ENCODE data around the gene NOL12. TPM values are rescaled to one million over a fixed set of nuclear protein-coding genes. Genes with fewer than 3 reads are reported as not detected.
"Not testable (repeated sequence)": the region's sequence is repeated elsewhere in the genome, so short reads cannot be mapped to it uniquely, and the experiment has no call there.

NOL12 gene
- polyA plus RNA-seq, 2 of the 4 experiments (the other 2 are of a cell fraction), result 23.0 to 37.3 TPM

DNA sequence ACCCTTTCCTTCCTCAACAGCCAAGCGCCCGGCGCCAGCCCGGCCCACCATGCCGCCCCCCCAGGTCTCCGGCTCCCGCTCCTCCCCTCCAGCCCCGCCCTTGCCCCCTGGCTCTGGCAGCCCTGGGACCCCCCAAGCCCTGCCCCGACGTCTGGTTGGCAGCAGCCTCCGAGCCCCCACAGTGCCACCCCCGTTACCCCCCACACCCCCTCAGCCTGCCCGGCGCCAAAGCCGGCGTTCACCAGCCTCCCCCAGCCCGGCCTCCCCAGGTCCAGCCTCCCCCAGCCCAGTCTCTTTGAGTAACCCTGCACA, 30.9 kb upstream of the NOL12 start (continued):
- no peak for TF ChIP-seq TFCP2L1 (CRISPR knock-in tag; IDR thresholded peaks at IDR 0.05)
- no peak for TF ChIP-seq EHF (CRISPR knock-in tag; IDR thresholded peaks at IDR 0.05)
- TF ChIP-seq NR3C1 (IDR thresholded peaks at IDR 0.05), result no peak
- TF ChIP-seq JUN (IDR thresholded peaks at IDR 0.05), result no peak
- TF ChIP-seq, protein P1, sequence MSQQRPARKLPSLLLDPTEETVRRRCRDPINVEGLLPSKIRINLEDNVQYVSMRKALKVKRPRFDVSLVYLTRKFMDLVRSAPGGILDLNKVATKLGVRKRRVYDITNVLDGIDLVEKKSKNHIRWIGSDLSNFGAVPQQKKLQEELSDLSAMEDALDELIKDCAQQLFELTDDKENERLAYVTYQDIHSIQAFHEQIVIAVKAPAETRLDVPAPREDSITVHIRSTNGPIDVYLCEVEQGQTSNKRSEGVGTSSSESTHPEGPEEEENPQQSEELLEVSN (IDR thresholded peaks at IDR 0.05; ENCODE audit: borderline replicate concordance, low read depth), result no peak
- no peak for TF ChIP-seq ZSCAN20 (CRISPR knock-in tag; IDR thresholded peaks at IDR 0.05)
- no peak for TF ChIP-seq HOXA7 (CRISPR knock-in tag; IDR thresholded peaks at IDR 0.05)
- TF ChIP-seq RFX5 (IDR thresholded peaks at IDR 0.05), result no peak
- TF ChIP-seq, protein P2, sequence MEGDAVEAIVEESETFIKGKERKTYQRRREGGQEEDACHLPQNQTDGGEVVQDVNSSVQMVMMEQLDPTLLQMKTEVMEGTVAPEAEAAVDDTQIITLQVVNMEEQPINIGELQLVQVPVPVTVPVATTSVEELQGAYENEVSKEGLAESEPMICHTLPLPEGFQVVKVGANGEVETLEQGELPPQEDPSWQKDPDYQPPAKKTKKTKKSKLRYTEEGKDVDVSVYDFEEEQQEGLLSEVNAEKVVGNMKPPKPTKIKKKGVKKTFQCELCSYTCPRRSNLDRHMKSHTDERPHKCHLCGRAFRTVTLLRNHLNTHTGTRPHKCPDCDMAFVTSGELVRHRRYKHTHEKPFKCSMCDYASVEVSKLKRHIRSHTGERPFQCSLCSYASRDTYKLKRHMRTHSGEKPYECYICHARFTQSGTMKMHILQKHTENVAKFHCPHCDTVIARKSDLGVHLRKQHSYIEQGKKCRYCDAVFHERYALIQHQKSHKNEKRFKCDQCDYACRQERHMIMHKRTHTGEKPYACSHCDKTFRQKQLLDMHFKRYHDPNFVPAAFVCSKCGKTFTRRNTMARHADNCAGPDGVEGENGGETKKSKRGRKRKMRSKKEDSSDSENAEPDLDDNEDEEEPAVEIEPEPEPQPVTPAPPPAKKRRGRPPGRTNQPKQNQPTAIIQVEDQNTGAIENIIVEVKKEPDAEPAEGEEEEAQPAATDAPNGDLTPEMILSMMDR (IDR thresholded peaks at IDR 0.05), result no peak
- TF ChIP-seq POLR2AphosphoS2 (conservative IDR thresholded peaks at IDR 0.05; ENCODE audit: low read length), result no peak
- no peak for TF ChIP-seq BHLHE40 (IDR thresholded peaks at IDR 0.05; ENCODE audit: low read depth, low read length)

DNA sequence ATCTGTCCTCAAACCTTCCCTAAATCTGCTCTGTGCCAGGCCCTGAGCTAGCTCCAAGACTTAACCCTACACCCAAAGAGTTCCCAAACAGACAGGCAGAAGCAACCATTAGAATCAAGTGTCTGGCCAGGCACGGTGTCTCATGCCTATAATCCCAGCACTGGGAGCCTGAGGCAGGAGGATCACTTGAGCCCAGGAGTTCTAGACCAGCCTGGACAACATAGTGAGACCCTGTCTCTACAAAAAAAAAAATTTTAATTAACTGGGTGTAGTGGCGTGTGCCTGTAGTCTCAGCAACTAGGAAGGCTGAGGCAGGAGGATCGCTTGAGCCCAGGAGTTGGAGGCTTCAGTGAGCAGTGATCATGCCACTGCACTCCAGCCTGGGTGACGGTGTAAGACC, 29.6 kb upstream of the NOL12 start:
- CTCF ChIA-PET, result interaction anchor here (3.4 to 8.3 kb wide), 2 partner anchors 14 to 25 kb away, joined by 24 to 67 read pairs; no protein-coding TSS in a partner anchor
- not testable (repeated sequence) for DNase-seq (ENCODE audit: low read depth in 1 of 2, low spot score in 1 of 2); H3K4me3 ChIP-seq; H3K27ac ChIP-seq; FAIRE-seq; H3K4me2 ChIP-seq; ATAC-seq; H3K9me3 ChIP-seq
- POLR2A ChIA-PET, result interaction anchor here (2.6 kb wide), 1 partner anchor 19 kb away, joined by 31 read pairs; the partner anchor contains the start of gene LGALS1
- 89% methylated on average over 4 of the region's 4 CpGs for WGBS (ENCODE audit: missing lambda C conversion rate)
- peaks cover 15% of the 10 kb centered on the region for H3K4me1 ChIP-seq

DNA sequence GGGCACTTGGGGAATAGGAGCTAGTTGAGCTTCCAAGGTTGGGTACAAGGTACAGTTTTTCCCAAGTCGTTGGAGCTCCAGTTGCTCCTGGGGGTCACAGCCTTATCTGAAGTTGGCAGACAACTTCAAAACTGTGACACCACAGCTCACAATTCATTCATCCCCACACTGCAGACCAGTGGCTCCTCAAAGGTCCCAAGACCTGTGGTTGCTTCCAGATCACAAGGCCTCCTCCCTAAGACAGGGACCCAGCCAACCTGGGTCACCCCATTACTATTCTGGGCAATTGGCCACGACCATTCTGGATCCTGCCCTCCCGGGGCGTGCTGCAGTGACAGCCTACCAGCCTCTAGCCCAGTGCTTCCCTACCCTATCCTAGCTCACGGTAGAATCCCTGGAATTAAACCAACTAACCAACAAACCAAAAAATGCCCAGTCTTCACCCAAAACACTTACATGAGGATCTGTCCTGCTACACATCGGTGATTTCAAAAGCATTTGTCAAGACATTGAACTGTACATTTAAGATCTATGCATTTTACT, 28.5 kb upstream of the NOL12 start:
- peak overlapping the region; percentile 66 to 80 for H3K27ac ChIP-seq
- no peaks in the 10 kb centered on the region for H3K9me3 ChIP-seq
- peak overlapping the region; percentile 88 for H3K4me2 ChIP-seq
- ATAC-seq (peak; percentile 27 to 45; a peak in 3 of 6 replicates), DNase-seq (ENCODE audit: low read depth in 1 of 2, low spot score in 1 of 2) (no peak), FAIRE-seq (no peak)
- ChIA-PET CTCF (interaction anchor here (0.8 to 8.3 kb wide), 10 partner anchors 9 to 50 kb away, joined by 3 to 67 read pairs (median 4); partner anchors contain the start of genes GGA1, SH3BP1 and TRIOBP), POLR2A (interaction anchor here (0.8 to 2.6 kb wide), 12 partner anchors 14 to 149 kb away, joined by 3 to 31 read pairs (median 5); partner anchors contain the start of genes GCAT, LGALS1 and NOL12)
- peaks cover 15% of the 10 kb centered on the region for H3K4me1 ChIP-seq
- no peak for TF ChIP-seq TFCP2L1 (CRISPR knock-in tag; IDR thresholded peaks at IDR 0.05)
- TF ChIP-seq, protein P3, sequence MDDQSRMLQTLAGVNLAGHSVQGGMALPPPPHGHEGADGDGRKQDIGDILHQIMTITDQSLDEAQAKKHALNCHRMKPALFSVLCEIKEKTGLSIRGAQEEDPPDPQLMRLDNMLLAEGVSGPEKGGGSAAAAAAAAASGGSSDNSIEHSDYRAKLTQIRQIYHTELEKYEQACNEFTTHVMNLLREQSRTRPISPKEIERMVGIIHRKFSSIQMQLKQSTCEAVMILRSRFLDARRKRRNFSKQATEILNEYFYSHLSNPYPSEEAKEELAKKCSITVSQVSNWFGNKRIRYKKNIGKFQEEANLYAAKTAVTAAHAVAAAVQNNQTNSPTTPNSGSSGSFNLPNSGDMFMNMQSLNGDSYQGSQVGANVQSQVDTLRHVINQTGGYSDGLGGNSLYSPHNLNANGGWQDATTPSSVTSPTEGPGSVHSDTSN (IDR thresholded peaks at IDR 0.05), result no peak
- TF ChIP-seq, protein P4, sequence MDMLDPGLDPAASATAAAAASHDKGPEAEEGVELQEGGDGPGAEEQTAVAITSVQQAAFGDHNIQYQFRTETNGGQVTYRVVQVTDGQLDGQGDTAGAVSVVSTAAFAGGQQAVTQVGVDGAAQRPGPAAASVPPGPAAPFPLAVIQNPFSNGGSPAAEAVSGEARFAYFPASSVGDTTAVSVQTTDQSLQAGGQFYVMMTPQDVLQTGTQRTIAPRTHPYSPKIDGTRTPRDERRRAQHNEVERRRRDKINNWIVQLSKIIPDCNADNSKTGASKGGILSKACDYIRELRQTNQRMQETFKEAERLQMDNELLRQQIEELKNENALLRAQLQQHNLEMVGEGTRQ (IDR thresholded peaks at IDR 0.05), result no peak
- no peak for TF ChIP-seq RAD21 (conservative IDR thresholded peaks at IDR 0.05 in 1 of 2, IDR thresholded peaks at IDR 0.05 in 1 of 2)
- no peak for TF ChIP-seq FOSB (CRISPR knock-in tag; IDR thresholded peaks at IDR 0.05)
- TF ChIP-seq POLR2A (IDR thresholded peaks at IDR 0.05; ENCODE audit: low read length), result no peak
- TF ChIP-seq, protein P5, sequence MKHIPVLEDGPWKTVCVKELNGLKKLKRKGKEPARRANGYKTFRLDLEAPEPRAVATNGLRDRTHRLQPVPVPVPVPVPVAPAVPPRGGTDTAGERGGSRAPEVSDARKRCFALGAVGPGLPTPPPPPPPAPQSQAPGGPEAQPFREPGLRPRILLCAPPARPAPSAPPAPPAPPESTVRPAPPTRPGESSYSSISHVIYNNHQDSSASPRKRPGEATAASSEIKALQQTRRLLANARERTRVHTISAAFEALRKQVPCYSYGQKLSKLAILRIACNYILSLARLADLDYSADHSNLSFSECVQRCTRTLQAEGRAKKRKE (CRISPR knock-in tag; IDR thresholded peaks at IDR 0.05; ENCODE audit: low read depth), result no peak
- no peak for TF ChIP-seq CHD4 (IDR thresholded peaks at IDR 0.05; ENCODE audit: borderline replicate concordance)
- no peak for TF ChIP-seq RARB (CRISPR knock-in tag; IDR thresholded peaks at IDR 0.05)
- TF ChIP-seq NFE2L2 (conservative IDR thresholded peaks at IDR 0.05; ENCODE audit: low read length), result no peak
- TF ChIP-seq CHD2 (IDR thresholded peaks at IDR 0.05; ENCODE audit: low read length, partially characterized antibody), result no peak
- TF ChIP-seq TP53 (CRISPR knock-in tag; IDR thresholded peaks at IDR 0.05), result no peak
- TF ChIP-seq SMC3 (IDR thresholded peaks at IDR 0.05), result no peak
- TF ChIP-seq ZNF302 (CRISPR knock-in tag; IDR thresholded peaks at IDR 0.05), result no peak
- TF ChIP-seq NPAS2 (CRISPR knock-in tag; IDR thresholded peaks at IDR 0.05; ENCODE audit: borderline replicate concordance), result no peak
- TF ChIP-seq RCOR1 (IDR thresholded peaks at IDR 0.05; ENCODE audit: low read depth, low read length), result no peak
- no peak for TF ChIP-seq NR3C1 (IDR thresholded peaks at IDR 0.05)
- no peak for TF ChIP-seq FOXS1 (CRISPR knock-in tag; IDR thresholded peaks at IDR 0.05)
- H3K4me3 ChIP-seq, result peak overlapping the region; percentile 50
- 8% methylated on average over 6 of the region's 6 CpGs for WGBS (ENCODE audit: missing lambda C conversion rate)
